RCC 7860 (cell line): ENCODE measurements around the gene ANKRD12.

Source experiments
- DNase-seq: peaks from one replicate; pipeline ENCODE4 v3.0.0-alpha.2; 2015; ENCODE audit warnings: low spot score
- FAIRE-seq: peaks from 2 replicates; lab custom pipeline; 2012; peaks lifted over from hg19 to GRCh38; lab: Jason Lieb, UNC

Gene ANKRD12

GRCh38 chr18:9177466-9177865 lies 40.9 kb downstream of the ANKRD12 start:
- FAIRE-seq: no peak
- no peak for DNase-seq

- DNase-seq: no peak
- FAIRE-seq: no peak
These were observed 42.0 kb downstream of the ANKRD12 start for GRCh38 chr18:9178557-9178956.

- FAIRE-seq (no peak), DNase-seq (no peak)
These were observed 44.7 kb downstream of the ANKRD12 start for GRCh38 chr18:9181275-9181674.

- no peak for FAIRE-seq
- DNase-seq: no peak
These were observed 46.3 kb downstream of the ANKRD12 start for GRCh38 chr18:9182852-9183399.

GRCh38 chr18:9184998-9185613 lies 48.5 kb downstream of the ANKRD12 start:
- DNase-seq (no peak), FAIRE-seq (no peak)

GRCh38 chr18:9188359-9189231 lies 52.0 kb downstream of the ANKRD12 start:
- no peak for FAIRE-seq
- DNase-seq: no peak

- no peak for DNase-seq
- no peak for FAIRE-seq
These were observed 52.9 kb downstream of the ANKRD12 start for GRCh38 chr18:9189491-9189890.

GRCh38 chr18:9191658-9192256 lies 55.2 kb downstream of the ANKRD12 start:
- DNase-seq (no peak), FAIRE-seq (no peak)

GRCh38 chr18:9193031-9193430 lies 56.5 kb downstream of the ANKRD12 start:
- FAIRE-seq (no peak), DNase-seq (no peak)

GRCh38 chr18:9196568-9196967 lies 60.0 kb downstream of the ANKRD12 start:
- no peak for FAIRE-seq

GRCh38 chr18:9199681-9200080 lies 63.1 kb downstream of the ANKRD12 start:
- FAIRE-seq (no peak), DNase-seq (no peak)

More at GRCh38 chr18:9196568-9196967, 60.0 kb downstream of the ANKRD12 start:
- no peak for DNase-seq

- no peak for DNase-seq
- no peak for FAIRE-seq
These were observed 64.6 kb downstream of the ANKRD12 start for GRCh38 chr18:9201224-9201623.

- FAIRE-seq: no peak
- DNase-seq: no peak
These were observed 68.1 kb downstream of the ANKRD12 start for GRCh38 chr18:9204659-9205058.

- FAIRE-seq (no peak), DNase-seq (no peak)
These were observed 69.8 kb downstream of the ANKRD12 start for GRCh38 chr18:9206421-9206820.

- DNase-seq (no peak), FAIRE-seq (no peak)
These were observed 72.7 kb downstream of the ANKRD12 start for GRCh38 chr18:9209279-9209678.

- DNase-seq (no peak), FAIRE-seq (no peak)
These were observed 74.4 kb downstream of the ANKRD12 start for GRCh38 chr18:9210966-9211365.

- no peak for FAIRE-seq
- no peak for DNase-seq
These were observed 75.4 kb downstream of the ANKRD12 start for GRCh38 chr18:9211955-9212354.

- DNase-seq: no peak
- FAIRE-seq: no peak
These were observed 78.8 kb downstream of the ANKRD12 start for GRCh38 chr18:9215221-9215933.

- FAIRE-seq: no peak
- no peak for DNase-seq
These were observed 79.9 kb downstream of the ANKRD12 start for GRCh38 chr18:9216459-9216858.

- DNase-seq (no peak), FAIRE-seq (no peak)
These were observed 81.3 kb downstream of the ANKRD12 start for GRCh38 chr18:9217743-9218451.
